NCI-H1105 (cell line): ENCODE measurements around the gene ANO7.

Experiments
- DNase-seq: peaks from one replicate; lab custom pipeline; 2025; lab: John Stamatoyannopoulos, UW

Gene ANO7

GRCh38 chr2:241211276-241211675 is 22.8 kb downstream of the ANO7 start:
- no peak for DNase-seq

GRCh38 chr2:241213041-241213440 is 24.6 kb downstream of the ANO7 start:
- DNase-seq, result no peak

GRCh38 chr2:241213567-241213966 is 25.1 kb downstream of the ANO7 start:
- no peak for DNase-seq

GRCh38 chr2:241214209-241214608 is 25.7 kb downstream of the ANO7 start:
- DNase-seq, result no peak

- no peak for DNase-seq
These were observed 26.3 kb downstream of the ANO7 start for GRCh38 chr2:241214766-241215165.

- no peak for DNase-seq
These were observed 26.9 kb downstream of the ANO7 start for GRCh38 chr2:241215421-241215820.

GRCh38 chr2:241216211-241216761 is 27.8 kb downstream of the ANO7 start:
- DNase-seq, result no peak

GRCh38 chr2:241217320-241218031 is 29.0 kb downstream of the ANO7 start:
- no peak for DNase-seq

- DNase-seq, result no peak
These were observed 29.9 kb downstream of the ANO7 start for GRCh38 chr2:241218131-241219029.

- no peak for DNase-seq
These were observed 30.5 kb downstream of the ANO7 start for GRCh38 chr2:241219030-241219382.

GRCh38 chr2:241219856-241220356 is 31.4 kb downstream of the ANO7 start:
- DNase-seq, result no peak

- no peak for DNase-seq
These were observed 34.9 kb downstream of the ANO7 start for GRCh38 chr2:241223211-241224017.

GRCh38 chr2:241224018-241224850 is 35.8 kb downstream of the ANO7 start:
- DNase-seq, result no peak

- no peak for DNase-seq
These were observed 36.5 kb downstream of the ANO7 start for GRCh38 chr2:241224851-241225438.

- DNase-seq, result no peak
These were observed 37.1 kb downstream of the ANO7 start for GRCh38 chr2:241225545-241225944.

- no peak for DNase-seq
These were observed 37.5 kb downstream of the ANO7 start for GRCh38 chr2:241225983-241226382.

- no peak for DNase-seq
These were observed 38.5 kb downstream of the ANO7 start for GRCh38 chr2:241226723-241227572.

GRCh38 chr2:241227594-241227993 is 39.1 kb downstream of the ANO7 start:
- DNase-seq, result no peak

- DNase-seq, result no peak
These were observed 39.8 kb downstream of the ANO7 start for GRCh38 chr2:241228081-241228859.
